ENCODE measurements around the gene MYO7B.

MYO7B gene

GRCh38 chr2:127558911-127559310 is 23.4 kb downstream of the MYO7B start:
- H3K36me3 ChIP-seq (replicated peaks; ENCODE audit: insufficient read depth, low read length): no peaks in the 10 kb centered on the region
- peaks cover 40% of the 10 kb centered on the region for H3K27me3 ChIP-seq (replicated peaks; ENCODE audit: insufficient read depth, low read length)
- no peaks in the 10 kb centered on the region for H3K9me2 ChIP-seq (replicated peaks; ENCODE audit: insufficient read depth, low read length)
- H3K27ac ChIP-seq (ENCODE audit: low read length): no peak overlapping the region
- H3K79me2 ChIP-seq (ENCODE audit: low read length): no peaks in the 10 kb centered on the region
- no peak overlapping the region for H3K4me3 ChIP-seq (ENCODE audit: low read length)
- H2AFZ ChIP-seq (ENCODE audit: low read length): no peak overlapping the region
- no peak overlapping the region for H3K4me2 ChIP-seq (ENCODE audit: low read depth, low read length)
- no peaks in the 10 kb centered on the region for H3K9me3 ChIP-seq (replicated peaks; ENCODE audit: insufficient read depth, low read length)
- peaks cover 10% of the 10 kb centered on the region for H3F3A ChIP-seq (ENCODE audit: insufficient read depth, low read length)
- no peak for DNase-seq
- H3K9ac ChIP-seq (ENCODE audit: low read length): no peak overlapping the region
- H4K20me1 ChIP-seq (ENCODE audit: insufficient read depth, low read length): peaks cover 5% of the 10 kb centered on the region; the same call in 1 of the 2 replicates
- no peak for TF ChIP-seq CTCF (IDR thresholded peaks at IDR 0.05; ENCODE audit: low read length)
- TF ChIP-seq EZH2phosphoT487 (IDR thresholded peaks at IDR 0.05; ENCODE audit: low read length): no peak
- TF ChIP-seq EZH2 (optimal IDR thresholded peaks at IDR 0.05; ENCODE audit: low read depth, low read length): no peak
- H3K4me1 ChIP-seq (ENCODE audit: low read length): peaks cover 10% of the 10 kb centered on the region

GRCh38 chr2:127559454-127559853 is 24.0 kb downstream of the MYO7B start:
- Histone ChIP-seq H3K27me3 (replicated peaks; ENCODE audit: insufficient read depth, low read length) (peaks cover 42% of the 10 kb centered on the region), H3K27ac (ENCODE audit: low read length) (no peak overlapping the region), H3K9ac (ENCODE audit: low read length) (no peak overlapping the region), H3K4me3 (ENCODE audit: low read length) (no peak overlapping the region), H3K9me3 (replicated peaks; ENCODE audit: insufficient read depth, low read length) (no peaks in the 10 kb centered on the region), H3K9me2 (replicated peaks; ENCODE audit: insufficient read depth, low read length) (no peaks in the 10 kb centered on the region), H3K36me3 (replicated peaks; ENCODE audit: insufficient read depth, low read length) (no peaks in the 10 kb centered on the region), H3K4me1 (ENCODE audit: low read length) (peaks cover 15% of the 10 kb centered on the region), H2AFZ (ENCODE audit: low read length) (no peak overlapping the region), H3K79me2 (ENCODE audit: low read length) (no peaks in the 10 kb centered on the region), H4K20me1 (ENCODE audit: insufficient read depth, low read length) (peaks cover 9% of the 10 kb centered on the region; the same call in 1 of the 2 replicates), H3K4me2 (ENCODE audit: low read depth, low read length) (no peak overlapping the region), H3F3A (ENCODE audit: insufficient read depth, low read length) (peaks cover 15% of the 10 kb centered on the region)
- TF ChIP-seq EZH2phosphoT487 (IDR thresholded peaks at IDR 0.05; ENCODE audit: low read length) (no peak), CTCF (IDR thresholded peaks at IDR 0.05; ENCODE audit: low read length) (no peak), EZH2 (optimal IDR thresholded peaks at IDR 0.05; ENCODE audit: low read depth, low read length) (no peak)
- DNase-seq: no peak

- H4K20me1 ChIP-seq (ENCODE audit: insufficient read depth, low read length): peaks cover 12% of the 10 kb centered on the region; the same call in 1 of the 2 replicates
- H3F3A ChIP-seq (ENCODE audit: insufficient read depth, low read length): peaks cover 16% of the 10 kb centered on the region
- no peak for DNase-seq
- no peak overlapping the region for H2AFZ ChIP-seq (ENCODE audit: low read length)
- H3K9me2 ChIP-seq (replicated peaks; ENCODE audit: insufficient read depth, low read length): no peaks in the 10 kb centered on the region
- H3K79me2 ChIP-seq (ENCODE audit: low read length): no peaks in the 10 kb centered on the region
- H3K4me1 ChIP-seq (ENCODE audit: low read length): peaks cover 22% of the 10 kb centered on the region
- no peak overlapping the region for H3K4me3 ChIP-seq (ENCODE audit: low read length)
- H3K9ac ChIP-seq (ENCODE audit: low read length): no peak overlapping the region
- TF ChIP-seq CTCF (IDR thresholded peaks at IDR 0.05; ENCODE audit: low read length): no peak
- TF ChIP-seq EZH2phosphoT487 (IDR thresholded peaks at IDR 0.05; ENCODE audit: low read length): no peak
- TF ChIP-seq EZH2 (optimal IDR thresholded peaks at IDR 0.05; ENCODE audit: low read depth, low read length): no peak
- peaks cover 51% of the 10 kb centered on the region for H3K27me3 ChIP-seq (replicated peaks; ENCODE audit: insufficient read depth, low read length)
- no peak overlapping the region for H3K4me2 ChIP-seq (ENCODE audit: low read depth, low read length)
- no peaks in the 10 kb centered on the region for H3K36me3 ChIP-seq (replicated peaks; ENCODE audit: insufficient read depth, low read length)
- H3K9me3 ChIP-seq (replicated peaks; ENCODE audit: insufficient read depth, low read length): no peaks in the 10 kb centered on the region
- H3K27ac ChIP-seq (ENCODE audit: low read length): no peak overlapping the region
Observed at GRCh38 chr2:127560201-127560930, 24.9 kb downstream of the MYO7B start.
